Testis (tissue), 2 donors: ENCODE data around the gene PAX9.

ENCODE experiments used
- CTCF ChIP-seq, 3 experiments: fragments of 450-650 bp in 2 of 3; fragments of 200-600 bp in 1 of 3; sonication (generic) in 1 of 3; IDR thresholded peaks; one replicate each; pipeline ENCODE4 v1.5.1; 2016 to 2019; ENCODE audit warnings: antibody characterized with exemption in 3 of 3, mild to moderate bottlenecking in 2 of 3, moderate library complexity in 1 of 3
- POLR2A ChIP-seq: fragments of 450-650 bp; IDR thresholded peaks from one replicate; pipeline ENCODE4 v1.6.1; 2017; ENCODE audit warnings: antibody characterized with exemption, mild to moderate bottlenecking, moderate library complexity

- TF ChIP-seq CTCF (IDR thresholded peaks at IDR 0.05) (no peak), POLR2A (no peak)
Observed at GRCh38 chr14:36663404-36664321, 2.0 kb downstream of the PAX9 start.
